ELR (cell line): ENCODE data around the gene SLC47A2.
"Not testable (repeated sequence)": the region's sequence is repeated elsewhere in the genome, so short reads cannot be mapped to it uniquely, and the experiment has no call there.

Experiments
- DNase-seq: peaks from one replicate; pipeline ENCODE4 v3.0.0-alpha.2; 2015; ENCODE audit warnings: low read depth

SLC47A2 gene

DNA sequence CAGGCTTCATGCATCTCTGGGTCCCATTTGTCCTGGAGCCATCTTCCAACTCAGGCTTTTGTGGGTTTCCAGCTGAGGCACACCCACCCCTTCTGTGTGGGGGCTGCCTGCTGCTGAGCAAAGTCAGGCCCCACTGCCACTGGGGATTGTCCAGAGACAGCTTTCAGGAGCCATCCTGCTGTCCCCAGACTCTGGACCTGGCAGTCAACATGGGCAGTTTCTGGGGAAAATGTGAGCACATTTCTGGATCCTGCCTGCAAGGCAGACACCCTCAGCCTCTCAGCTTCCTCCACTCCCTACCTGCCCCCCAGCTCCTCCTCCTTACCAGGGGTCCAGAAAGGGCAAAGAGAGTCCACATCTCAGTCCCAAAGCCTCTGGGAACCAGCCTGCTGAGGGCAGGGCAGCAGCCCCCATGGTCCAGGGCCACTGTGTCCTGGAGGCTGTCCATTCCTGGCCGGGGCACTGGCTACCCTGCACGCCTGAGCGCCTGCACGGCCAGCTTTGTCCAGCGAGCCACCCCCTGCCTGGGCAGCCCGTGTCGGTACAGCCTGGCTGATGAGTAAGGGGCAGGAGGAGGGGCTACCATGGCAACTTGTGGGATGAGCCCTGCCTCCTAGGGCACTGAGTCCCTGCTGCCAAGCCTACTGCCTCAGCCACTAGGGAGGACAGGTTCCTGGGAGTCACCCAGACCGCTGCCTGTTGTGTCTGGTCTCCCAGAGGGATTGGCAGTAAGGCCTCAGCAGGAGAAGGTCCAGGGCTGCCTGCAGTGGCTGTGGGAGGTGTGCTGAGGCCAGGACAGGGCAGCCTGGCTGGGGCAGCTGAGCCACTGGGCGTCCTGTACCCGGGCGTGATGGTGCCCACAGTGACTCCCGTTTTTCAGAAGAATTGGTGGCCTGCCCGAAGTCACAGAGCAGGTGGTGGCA, at the start of gene SLC47A2:
Gene SLC47A2, minus strand, starts transcription at position 477 of the 923 bp plus-strand sequence. Its CDS starts 29 bp downstream, at position 448.
- no peak for DNase-seq

GRCh38 chr17:19766016-19766415, 49.6 kb upstream of the SLC47A2 start:
- no peak for DNase-seq

DNA sequence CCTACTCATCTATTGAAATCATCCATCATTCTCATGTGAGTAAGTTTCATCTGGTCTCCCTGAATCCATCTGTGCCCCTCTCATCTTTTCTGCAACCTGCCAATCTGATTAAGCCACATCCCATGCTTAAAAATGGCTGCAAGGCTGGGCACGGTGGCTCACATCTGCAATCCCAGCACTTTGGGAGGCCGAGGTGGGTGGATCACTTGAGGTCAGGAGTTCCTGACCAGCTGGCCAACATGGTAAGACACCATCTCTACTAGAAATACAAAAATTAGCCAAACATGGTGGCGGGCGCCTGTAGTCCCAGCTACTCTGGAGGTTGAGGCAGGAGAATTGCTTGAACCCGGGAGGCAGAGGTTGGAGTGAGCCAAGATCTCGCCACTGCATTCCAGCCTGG, 47.6 kb upstream of the SLC47A2 start:
- not testable (repeated sequence) for DNase-seq

DNA sequence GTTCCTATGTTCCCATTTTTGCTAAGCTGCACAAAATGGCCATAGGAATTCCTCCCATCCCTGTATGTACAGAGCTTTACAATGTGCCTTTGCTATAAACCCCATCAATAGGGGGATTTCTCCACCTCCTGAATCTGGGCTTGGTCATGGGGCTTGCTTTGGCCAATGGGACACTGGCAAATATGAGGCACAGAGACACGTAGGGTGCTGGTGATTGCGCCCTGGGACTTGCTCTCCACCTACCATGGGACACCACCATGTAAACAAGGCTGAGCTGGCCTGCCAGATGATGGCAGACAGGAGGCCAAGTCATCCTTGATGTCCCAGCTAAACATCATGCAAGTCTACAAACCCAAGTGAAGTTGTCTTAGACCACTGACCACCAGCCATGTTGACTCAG, 47.0 kb upstream of the SLC47A2 start:
- DNase-seq = no peak

DNA sequence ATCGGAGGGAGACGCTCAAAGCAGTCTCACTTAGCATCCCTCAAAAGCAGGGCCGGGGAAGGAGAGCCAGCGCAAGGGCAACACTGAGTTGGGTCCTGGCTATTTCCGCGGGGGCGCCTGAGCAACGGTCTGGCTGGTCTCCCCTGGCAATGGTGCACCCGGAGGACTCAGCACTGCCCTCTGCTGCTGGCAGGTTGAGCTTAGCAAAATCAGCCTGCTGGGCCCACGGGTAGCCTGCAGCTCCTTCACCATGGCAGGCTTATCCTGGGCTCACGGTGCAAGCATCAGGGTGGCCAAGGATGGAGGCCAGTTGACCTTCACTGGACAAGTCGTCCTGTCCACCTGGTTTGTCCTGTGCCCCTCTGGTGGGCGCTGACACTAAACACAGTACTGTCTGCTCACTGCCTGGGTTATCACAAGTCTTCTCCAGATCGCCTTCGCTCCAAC, 46.2 kb upstream of the SLC47A2 start:
- peak; percentile 49 for DNase-seq

DNA sequence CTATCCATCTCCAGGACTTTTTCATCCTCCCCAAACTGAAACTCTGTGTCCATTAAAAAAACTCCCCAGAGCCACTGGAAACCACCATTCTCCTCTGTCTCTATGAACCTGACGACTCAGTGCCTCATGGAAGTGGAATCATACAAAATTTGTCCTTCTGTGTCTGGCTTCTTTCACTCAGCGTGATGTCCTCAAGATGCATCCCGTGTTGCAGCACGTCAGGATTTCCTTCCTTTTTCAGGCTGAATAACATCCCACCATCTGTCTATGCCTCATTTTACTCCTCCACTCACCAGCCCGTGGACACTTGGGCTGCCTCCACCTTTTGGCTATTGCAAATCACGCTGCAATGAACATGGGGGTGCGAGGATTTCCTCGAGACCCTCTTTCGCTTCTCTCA, 44.4 kb upstream of the SLC47A2 start:
- no peak for DNase-seq

DNA sequence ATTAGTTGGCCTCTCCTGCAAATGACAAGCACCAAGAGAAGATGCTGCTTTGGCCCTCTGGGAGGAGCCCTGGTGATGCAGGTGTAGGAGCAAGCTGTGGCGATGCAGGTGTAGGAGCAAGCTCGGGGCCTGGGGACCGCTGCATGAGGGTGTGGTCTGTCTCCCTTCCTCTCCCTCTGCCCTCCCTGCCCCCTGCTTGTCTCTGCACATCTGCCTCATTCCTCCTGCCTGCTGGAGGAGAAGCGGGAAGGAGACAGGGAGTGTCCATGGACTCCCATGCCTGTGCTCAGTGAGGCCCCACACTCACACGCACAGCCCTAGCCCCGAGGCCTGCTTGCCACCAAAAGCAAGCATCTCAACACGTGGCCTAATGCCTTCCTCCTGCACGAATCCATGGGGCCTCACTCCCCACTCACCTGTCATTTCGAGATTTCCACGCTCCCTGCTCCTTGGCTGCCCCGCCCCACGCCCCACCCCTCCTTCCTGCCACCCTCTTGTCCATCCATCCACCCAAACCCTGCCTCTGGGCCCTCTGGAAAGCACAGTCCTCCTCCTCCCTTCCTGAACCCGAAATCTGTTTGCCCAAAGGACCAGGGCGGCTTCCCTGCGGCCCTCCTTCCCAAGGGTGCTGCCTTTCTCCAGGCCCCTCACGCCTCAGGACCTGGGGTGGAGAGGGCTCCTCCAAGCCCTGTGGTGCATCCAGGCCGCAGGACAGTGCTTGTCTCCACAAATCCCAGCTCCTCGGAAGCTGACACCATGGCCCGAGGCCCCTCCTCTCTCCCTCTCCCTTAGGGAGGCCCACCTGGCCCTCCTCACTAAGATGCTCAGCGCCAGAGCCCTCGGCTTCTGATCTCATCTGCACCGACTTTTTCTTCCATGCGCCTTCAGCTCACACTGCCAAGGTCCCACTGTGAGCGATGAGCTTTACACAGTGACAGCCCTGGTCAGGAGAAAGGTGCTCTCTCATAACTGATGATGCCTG, 43.5 kb upstream of the SLC47A2 start:
- no peak for DNase-seq

- no peak for DNase-seq
Measured at GRCh38 chr17:19757536-19758180, 41.3 kb upstream of the SLC47A2 start.

- DNase-seq = no peak
Measured at GRCh38 chr17:19756546-19756945, 40.2 kb upstream of the SLC47A2 start.

DNA sequence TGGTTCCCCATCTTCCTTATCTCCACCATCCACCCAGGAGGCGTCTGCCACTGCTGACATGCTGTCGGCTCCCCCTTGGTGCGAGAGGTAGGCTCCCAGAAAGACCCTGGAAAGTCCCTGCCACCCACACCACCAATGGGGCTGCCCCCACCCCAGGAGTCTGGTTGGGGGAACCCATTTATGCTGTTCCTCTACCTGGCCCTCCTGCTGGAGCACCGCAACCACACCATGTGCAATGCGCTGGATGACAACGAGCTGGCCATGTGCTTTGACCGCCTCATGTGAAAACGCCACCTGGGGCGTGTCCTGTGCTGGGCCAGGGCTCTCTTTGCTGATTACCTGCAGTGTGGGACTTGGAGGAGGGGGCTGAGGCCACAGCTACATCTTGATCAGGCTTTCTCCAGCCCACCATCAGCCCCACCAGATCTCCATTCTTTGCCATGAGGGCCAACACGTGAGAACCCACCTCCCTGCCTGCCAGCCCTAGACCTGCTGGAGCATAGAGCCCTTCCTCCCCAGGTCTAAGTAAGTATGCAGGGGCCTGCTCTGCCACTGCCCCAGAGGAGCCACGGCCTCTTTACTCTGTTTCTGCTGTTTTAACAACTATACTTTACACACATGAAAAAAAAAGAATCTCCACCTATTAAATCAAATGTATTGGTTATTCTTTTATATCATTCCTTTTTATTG, 39.6 kb upstream of the SLC47A2 start:
- no peak for DNase-seq

GRCh38 chr17:19755392-19755791, 39.0 kb upstream of the SLC47A2 start:
- no peak for DNase-seq

- peak; percentile 33 for DNase-seq
Measured at GRCh38 chr17:19753661-19754463, 37.5 kb upstream of the SLC47A2 start.

GRCh38 chr17:19753051-19753509, 36.7 kb upstream of the SLC47A2 start:
- peak; percentile 90 for DNase-seq

DNA sequence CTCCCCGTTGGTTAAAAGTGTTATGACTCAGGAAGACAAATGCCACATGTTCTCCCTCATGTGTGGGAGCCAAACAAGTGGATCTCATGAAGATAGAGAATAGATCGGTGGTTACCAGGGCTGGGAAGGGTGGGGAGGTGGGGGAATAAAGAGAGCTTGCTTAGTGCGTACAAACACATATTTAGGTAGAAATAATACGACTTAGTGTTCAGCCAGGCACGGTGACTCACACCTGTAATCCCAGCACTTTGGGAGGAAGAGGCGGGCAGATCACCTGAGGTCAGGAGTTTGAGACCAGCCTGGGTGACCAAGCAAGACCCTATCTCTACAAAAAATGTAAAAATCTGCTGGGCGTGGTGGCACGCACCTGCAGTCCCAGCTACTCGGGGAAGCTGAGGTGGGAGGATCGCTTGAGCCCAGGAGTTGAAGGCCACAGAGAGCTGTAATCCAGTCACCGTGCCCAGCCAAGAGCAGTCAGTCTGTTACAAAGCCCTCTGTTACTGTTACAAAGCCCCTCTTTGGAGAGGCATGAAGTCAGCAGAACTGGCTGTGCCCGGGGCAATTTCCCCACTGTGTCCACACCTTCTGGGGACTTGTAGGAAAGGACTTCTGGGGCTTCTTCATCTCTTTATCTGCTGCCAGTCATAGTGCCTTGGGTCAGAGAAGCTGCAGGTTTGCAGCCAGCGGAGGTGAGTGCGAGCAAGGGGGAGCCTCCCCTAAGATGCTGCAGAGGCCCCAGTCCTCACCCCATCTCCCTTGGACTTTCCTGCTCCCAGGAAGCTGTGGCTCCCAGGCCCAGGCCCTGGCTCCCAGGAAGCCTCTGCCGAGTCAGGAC, 36.0 kb upstream of the SLC47A2 start:
- DNase-seq = peak; percentile 13

DNA sequence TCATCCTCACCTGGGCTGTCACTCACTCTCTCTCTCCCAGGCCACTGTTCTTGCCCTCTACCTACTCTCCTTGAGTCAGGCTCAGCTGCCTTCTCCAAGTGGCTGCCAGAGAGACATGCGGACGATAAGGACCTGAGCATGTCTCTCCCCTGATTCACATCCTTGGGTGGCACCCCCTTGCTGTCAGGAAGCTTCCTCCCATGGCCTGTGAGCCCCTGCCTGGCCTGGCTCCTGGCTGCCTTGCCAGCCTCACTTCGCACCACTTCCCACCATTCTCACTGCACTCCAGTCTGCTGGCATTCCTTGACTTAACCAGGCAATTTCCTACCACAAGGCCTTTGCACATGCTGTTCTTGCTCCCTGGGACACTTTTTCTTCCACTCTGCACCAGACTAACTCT, 34.5 kb upstream of the SLC47A2 start:
- peak; percentile 11 for DNase-seq

DNA sequence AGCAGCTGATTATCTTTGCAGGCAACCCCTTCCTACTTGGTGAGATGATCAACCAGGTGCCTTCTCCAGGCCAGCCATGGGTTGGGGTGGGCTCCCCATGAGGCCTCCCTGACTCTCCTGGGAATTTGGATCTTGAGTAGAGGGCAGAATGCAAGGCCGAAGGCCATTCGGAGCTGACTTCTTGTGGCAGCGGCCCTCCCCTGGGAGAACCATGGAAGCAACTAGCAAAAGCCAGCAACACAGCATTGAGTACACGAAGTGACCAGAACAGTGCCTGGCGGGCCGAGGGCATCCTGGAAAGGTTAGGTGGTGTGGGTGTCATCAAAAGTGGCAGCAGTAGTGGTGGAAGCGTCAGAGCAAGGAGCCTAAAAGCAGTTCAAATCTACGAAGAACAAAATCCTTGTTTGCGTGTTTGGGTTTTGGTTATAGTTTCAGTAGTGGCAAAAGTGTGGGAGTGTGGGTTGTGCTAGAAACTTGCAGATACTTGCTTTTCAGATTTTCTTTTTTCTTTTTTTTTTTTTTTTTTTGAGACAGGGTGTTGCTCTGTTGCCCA, 33.7 kb upstream of the SLC47A2 start:
- no peak for DNase-seq

- DNase-seq = no peak
Measured at GRCh38 chr17:19748807-19749193, 32.4 kb upstream of the SLC47A2 start.

- DNase-seq = no peak
Measured at GRCh38 chr17:19747829-19748806, 31.7 kb upstream of the SLC47A2 start, which contains the start of gene ALDH3A1. ALDH3A1 (minus strand) TSS chr17:19748298; CDS start chr17:19745129, 3,169 bp downstream.
